Activated CD8-positive, alpha-beta memory T cell treated with anti-CD3 and anti-CD28 coated beads, Interleukin-2, amount 50 U/mL, for 1 hour (primary cell): Measurements from ENCODE around the gene KIDINS220.

Experiments used
- DNase-seq: peaks from one replicate; pipeline ENCODE4 v3.0.0-alpha.2; 2020; ENCODE audit errors: extremely low read depth

KIDINS220 gene

DNA sequence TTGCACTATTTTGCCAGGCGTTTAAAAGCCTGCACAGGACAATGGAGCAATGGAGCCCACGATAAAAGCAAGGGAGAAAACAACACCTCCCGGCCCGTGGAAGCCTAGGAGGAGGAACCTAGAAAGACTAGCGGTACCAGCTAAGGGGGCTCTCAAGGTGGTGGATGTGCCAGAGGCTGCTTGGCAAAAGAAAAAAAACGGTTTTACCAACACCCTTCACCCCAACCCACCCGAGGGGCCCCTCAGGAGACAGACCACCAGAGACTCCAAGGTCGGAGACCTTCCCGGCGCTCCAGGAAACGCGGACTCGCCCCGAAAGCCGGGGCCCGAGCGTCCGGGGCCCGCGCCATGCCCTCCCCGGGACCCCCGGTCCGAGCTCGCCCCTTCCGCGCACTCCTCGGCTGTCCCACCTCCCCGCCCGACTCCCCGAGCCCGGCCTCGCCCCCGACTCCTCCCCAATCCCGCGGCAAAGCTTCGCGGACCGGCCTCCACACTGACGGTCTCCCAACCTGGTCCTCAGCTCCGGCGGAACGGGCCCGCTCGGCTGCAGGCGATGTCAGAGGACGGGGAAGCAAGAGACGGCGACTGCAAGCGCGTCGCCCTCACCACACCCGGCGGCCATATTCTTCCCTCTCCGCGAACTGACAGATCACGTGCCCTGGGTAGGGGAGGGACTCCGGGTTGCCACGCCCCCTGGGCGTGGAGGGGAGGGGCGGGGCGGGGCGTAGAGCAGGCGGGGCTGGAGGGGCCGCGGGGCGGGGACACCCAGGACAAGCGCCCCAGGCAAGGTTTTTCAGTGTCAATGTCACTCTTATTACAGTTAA is at the start of gene KIDINS220:
TSS of gene KIDINS220 (minus strand) at position 643 of the 824 bp plus-strand sequence. CDS start 10,520 bp downstream, outside the sequence.
- peak; percentile 64 for DNase-seq

DNA sequence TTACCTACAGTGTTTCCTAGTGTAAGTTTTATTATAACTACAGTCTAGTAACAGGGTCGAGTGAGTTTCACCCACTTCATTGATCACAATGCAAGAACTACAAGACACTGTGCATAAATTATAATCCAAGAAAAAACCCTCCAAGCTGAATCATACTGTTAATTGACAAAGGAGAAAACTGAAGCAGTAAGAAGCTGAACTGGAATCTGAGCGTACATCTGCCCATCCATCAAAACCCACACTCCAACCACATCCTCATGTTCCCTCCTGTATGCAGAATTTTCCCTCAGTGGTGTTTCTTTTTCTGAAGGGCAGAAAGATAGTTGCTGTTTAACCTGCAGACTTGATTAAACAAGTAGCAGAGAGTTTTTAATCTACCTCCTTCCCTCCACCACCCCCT is 49.5 kb upstream of the KIDINS220 start:
- no peak for DNase-seq

DNA sequence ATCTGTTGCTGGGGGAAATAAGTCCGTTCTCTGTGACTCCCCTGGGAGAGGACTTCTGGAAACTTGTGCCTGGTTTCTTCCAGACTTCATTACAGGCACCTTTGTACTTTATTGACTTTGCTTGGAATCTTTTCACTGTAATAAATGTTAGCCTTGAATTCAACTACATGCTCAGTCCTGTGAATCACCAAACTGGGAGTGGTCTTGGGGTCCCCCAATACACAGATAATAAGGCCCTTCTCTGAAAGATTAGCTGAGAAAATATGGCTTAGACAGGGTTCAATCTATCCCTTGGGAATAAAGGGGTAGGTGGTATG is 48.7 kb upstream of the KIDINS220 start:
- DNase-seq = no peak

DNA sequence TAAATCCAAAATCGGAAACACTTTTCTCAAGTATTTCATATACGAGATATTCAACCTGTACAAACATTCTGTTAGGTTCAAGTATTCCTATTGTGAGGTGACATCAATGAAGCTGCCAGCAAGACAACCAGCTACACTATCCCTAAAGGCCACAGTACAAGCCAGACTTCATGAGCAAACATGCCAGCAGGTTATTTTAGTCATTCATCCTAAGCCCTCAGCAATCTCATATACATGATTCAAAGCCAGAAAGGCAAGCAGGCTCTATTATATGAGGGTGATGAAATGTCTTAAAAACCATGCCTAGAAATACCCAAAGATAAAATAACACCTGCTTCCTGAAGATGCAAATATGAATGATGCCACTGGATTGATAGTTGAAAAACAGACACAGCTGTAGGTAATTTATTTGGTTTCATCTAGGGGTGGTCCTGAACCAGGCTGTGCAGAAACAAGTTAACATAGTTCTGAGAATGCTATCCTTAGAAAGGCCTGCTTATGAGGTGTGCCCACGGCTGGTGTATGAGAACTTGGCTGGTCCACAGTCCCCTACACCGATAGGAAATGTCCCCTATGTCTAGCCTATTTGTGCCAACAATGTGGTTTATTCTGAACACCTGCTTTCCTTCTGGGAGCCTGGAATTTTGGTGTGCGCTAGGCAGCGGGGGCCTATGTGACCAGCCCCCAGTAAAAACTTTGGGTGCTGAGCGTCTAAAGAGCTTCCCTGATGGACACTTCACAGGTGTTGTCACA is 48.2 kb upstream of the KIDINS220 start:
- no peak for DNase-seq

GRCh38 chr2:8884812-8885211 is 47.4 kb upstream of the KIDINS220 start:
- no peak for DNase-seq

DNA sequence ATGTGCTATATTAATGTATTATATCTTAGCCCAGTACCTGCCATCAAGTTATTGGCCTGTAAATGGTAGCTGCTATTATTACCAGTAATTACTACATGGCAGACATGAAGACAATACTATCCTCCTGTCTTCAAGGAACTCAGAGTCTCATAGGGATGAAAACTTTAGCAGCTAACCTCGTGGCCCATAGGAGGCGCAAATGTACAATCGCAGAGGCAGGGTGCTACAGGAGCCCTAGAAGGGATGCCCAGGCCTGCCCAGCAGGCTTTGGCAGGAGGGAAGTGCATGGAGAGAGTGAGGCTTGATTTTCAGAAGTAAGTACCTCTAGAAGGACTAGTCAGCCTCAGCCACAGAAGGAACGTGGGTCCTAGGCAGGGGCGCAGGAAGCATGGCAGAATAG is 44.7 kb upstream of the KIDINS220 start:
- no peak for DNase-seq

DNA sequence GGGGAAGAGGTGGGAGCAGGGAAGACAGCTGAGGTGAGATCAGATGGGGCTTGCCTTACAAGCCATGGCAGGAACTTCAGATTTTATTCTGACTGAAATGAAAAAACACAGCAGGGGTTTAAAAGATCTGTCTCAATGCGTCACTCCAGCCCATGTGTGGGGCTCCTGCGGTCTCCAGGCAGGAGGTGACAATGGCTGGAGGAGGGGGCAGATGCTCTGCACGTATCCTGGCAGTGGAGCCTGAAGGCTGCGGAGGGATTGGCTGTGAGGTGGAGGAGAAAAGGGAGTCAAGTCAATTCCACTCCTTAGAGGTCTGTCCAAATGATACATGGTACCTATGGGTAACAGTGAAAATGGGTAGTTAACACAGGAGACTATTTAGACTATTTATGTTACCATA is 40.5 kb upstream of the KIDINS220 start:
- no peak for DNase-seq

DNA sequence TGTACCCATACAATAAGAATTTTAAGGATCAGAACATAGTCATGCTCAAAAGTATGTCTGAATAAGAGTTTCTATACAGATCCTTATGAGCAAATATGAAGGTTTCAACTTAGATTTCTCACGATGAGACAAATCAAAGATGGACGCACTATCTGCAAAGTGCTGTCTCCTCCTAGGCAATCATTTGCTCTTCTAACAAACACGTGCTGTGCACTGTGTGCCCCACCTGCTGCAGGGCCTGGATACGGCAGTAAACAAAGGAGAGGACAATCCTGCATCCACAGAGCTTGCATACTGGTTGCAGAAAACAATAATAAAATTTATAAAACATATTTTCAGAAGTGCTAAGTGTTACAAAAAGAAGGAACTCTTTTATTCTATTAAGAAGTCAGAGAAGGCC is 39.9 kb upstream of the KIDINS220 start:
- no peak for DNase-seq

DNA sequence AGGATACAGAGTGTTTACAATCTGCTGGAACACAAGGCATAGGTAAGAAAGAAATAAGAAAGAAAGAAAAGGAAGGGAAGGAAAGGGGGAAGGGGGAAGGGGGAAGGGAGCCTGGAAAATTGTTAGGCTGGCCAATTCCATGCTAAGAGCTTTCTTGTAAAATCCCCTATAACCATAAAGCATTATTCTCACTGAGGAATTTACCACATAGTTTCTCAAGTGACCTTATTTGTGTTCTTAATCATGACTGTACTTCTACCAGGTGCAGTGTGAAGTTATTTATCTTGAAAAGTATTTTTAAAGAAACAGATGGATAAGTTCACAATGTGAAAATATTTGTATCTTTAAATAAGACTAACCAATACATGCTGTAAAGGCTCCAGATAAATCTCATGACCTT is 39.2 kb upstream of the KIDINS220 start:
- no peak for DNase-seq

DNA sequence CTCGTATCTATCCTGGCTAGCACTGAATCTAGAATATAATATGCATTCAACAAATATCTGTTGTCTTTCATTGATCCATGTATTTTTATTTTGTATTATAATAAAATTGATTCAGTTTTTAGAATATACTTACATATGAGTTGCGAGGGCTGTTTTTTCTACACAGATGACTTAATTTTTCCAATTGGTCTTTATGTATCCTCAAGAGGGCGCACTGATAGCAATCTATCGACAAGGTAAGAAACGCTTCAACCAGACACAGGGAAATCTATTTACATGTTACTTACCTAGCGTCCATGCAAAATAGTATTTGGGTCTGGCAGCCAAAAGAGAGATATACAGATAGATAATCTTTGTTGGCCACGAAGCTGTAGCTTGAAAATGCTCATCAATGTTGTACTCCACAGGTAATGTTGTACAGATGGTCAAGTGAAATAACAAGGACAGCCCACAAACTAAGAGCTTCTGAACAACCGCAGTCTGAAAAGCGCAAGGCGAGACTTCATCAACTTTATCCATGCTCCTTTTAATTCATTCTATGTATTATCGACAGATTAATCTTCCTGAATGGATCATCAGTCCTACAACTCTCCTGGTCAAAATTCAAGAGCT is 35.5 kb upstream of the KIDINS220 start:
- no peak for DNase-seq

DNA sequence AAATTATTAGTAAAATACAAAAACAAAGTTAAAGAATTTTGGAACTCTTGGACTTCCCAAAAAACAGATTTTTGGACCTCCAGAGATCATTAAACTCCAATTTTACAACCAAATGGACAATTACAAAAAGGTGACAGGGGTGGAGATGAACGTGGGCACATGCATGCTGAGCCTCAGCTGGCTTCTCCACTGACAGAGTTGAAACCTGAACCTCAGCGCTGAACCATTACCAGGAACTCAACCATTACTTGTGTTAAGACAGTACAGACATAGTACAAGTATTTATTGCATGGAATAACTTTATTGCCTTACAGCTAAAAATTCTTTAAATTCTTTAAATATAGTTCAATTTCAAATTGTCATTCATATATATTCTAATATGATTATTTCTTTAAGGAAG is 33.0 kb upstream of the KIDINS220 start:
- DNase-seq = no peak

GRCh38 chr2:8867363-8867762 is 29.9 kb upstream of the KIDINS220 start:
- DNase-seq = no peak

- no peak for DNase-seq
These were observed 26.0 kb upstream of the KIDINS220 start for GRCh38 chr2:8863331-8863953.

- no peak for DNase-seq
These were observed 24.8 kb upstream of the KIDINS220 start for GRCh38 chr2:8862230-8862629.

- DNase-seq = no peak
These were observed 24.4 kb upstream of the KIDINS220 start for GRCh38 chr2:8861797-8862196.

- DNase-seq = no peak
These were observed 22.8 kb upstream of the KIDINS220 start for GRCh38 chr2:8860239-8860638.

DNA sequence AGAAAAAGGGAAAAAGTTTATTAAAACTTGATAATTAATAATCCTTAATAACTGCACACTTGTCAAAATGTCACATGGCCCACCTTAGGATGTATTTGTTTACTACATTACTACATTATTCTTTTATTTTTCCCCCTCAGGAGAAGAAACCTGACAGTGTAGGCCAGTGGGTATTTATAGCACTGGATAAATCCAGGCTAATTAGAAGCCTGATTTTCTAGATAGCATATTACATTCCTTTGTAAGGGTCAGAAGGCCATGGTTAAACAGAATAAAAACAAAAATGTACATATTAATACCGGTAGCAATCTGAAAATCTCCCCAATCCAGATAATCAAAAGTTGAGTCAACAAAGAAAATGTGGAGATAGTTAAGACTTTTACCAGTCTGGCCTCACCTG is 21.5 kb upstream of the KIDINS220 start:
- no peak for DNase-seq

DNA sequence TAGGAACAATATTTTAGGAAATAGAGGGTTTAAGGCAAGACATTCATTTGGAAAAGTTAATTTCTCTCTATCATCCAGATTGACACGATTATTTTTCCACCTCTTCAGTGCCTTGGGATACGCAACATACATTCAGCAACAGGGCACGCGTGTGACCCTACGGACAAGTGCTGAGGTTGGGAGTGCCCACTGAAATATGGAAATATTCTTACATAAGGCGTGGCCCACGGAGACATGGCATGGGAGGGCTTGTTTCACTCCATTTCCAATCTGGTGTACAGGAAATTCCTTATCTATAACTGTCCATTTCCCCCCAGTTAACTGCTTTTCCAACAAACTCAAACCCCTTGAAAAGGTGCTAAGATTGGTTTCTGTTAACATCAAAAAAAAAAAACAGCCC is 20.9 kb upstream of the KIDINS220 start:
- DNase-seq = no peak

GRCh38 chr2:8857709-8858108 is 20.3 kb upstream of the KIDINS220 start:
- no peak for DNase-seq

- no peak for DNase-seq
These were observed 18.8 kb upstream of the KIDINS220 start for GRCh38 chr2:8856176-8856575.

DNA sequence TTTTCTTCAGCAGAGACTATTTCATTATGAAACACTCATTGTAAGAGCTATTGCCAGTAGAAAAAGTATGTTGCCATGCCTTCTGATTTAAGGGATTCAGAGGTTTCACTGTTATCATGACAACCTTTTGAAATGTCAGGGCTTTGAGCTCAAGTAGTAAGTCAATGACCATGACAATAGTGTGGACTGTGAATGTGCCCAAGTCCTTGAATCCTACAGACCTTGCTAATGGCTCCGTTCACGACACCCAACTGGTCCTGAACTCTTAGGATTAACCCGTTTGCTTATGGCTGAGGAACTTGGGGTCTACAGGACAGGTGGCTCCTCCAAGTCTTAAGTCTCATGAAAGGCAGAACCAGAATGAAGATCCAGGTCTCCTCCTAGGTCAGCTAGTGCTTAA is 17.6 kb upstream of the KIDINS220 start:
- DNase-seq = no peak

- DNase-seq = no peak
These were observed 16.0 kb upstream of the KIDINS220 start for GRCh38 chr2:8853426-8853825.
